Liver (tissue), 9 donors: ENCODE measurements around the gene PDCD10. TPM values are rescaled to one million over a fixed set of nuclear protein-coding genes. Genes with fewer than 3 reads are reported as not detected.

Experiments used
- DNase-seq: peaks from one replicate; pipeline ENCODE4 v3.0.0-alpha.2; 2017; ENCODE audit warnings: low spot score
- H3K27ac ChIP-seq, 2 donors: one replicate each; pipeline ENCODE4 v1.7.0; 2013; ENCODE audit warnings: inconsistent platforms in 2 of 2, low read length in 2 of 2, control low read depth in 1 of 2, low read depth in 1 of 2, mild to moderate bottlenecking in 1 of 2
- H3K27me3 ChIP-seq, 4 donors: one replicate each; pipeline versions ENCODE4 v1.6.1 to v1.7.0; 2013; ENCODE audit warnings: low read length in 3 of 4, inconsistent platforms in 1 of 4, mild to moderate bottlenecking in 1 of 4, moderate library complexity in 1 of 4; ENCODE audit not compliant: control insufficient read depth in 4 of 4, insufficient read depth in 4 of 4
- H3K36me3 ChIP-seq, 4 donors: one replicate each; pipeline versions ENCODE4 v1.6.1 to v1.7.0; 2013; ENCODE audit warnings: low read length in 3 of 4, mild to moderate bottlenecking in 3 of 4, low read depth in 1 of 4, moderate library complexity in 1 of 4; ENCODE audit not compliant: control insufficient read depth in 4 of 4, insufficient read depth in 3 of 4
- H3K4me1 ChIP-seq, 4 donors: one replicate each; pipeline versions ENCODE4 v1.6.1 to v1.7.0; 2013; ENCODE audit warnings: low read length in 3 of 4, mild to moderate bottlenecking in 3 of 4, moderate library complexity in 1 of 4; ENCODE audit not compliant: control insufficient read depth in 4 of 4, insufficient read depth in 4 of 4
- H3K4me3 ChIP-seq, 3 donors: one replicate each; pipeline versions ENCODE4 v1.6.1 to v1.7.0; 2013; ENCODE audit warnings: low read length in 3 of 3, control low read depth in 1 of 3, low read depth in 1 of 3, mild to moderate bottlenecking in 1 of 3
- H3K9ac ChIP-seq, 2 donors: one replicate each; pipeline ENCODE4 v1.7.0; 2013; ENCODE audit warnings: low read length in 2 of 2, mild to moderate bottlenecking in 2 of 2, moderate library complexity in 2 of 2, control low read depth in 1 of 2, low read depth in 1 of 2
- H3K9me3 ChIP-seq, 4 donors: one replicate each; pipeline versions ENCODE4 v1.6.1 to v1.7.0; 2013; ENCODE audit warnings: low read length in 3 of 4; ENCODE audit not compliant: control insufficient read depth in 4 of 4
- ATF3 ChIP-seq: IDR thresholded peaks from 2 replicates; pipeline ENCODE4 v1.6.1; 2016; ENCODE audit warnings: antibody characterized with exemption
- CTCF ChIP-seq: fragments of 150-350 bp; IDR thresholded peaks from 2 replicates; pipeline ENCODE4 v1.5.1; 2017; ENCODE audit warnings: improper control_type of control experiment, low read depth, low read length; ENCODE audit not compliant: missing input control
- EGR1 ChIP-seq, 2 donors: IDR thresholded peaks; 2 replicates each; pipeline ENCODE4 v1.6.1; 2016 to 2018; ENCODE audit warnings: antibody characterized with exemption in 2 of 2, low read depth in 2 of 2
- FOXA1 ChIP-seq: IDR thresholded peaks from 2 replicates; pipeline ENCODE4 v1.6.1; 2016; ENCODE audit warnings: antibody characterized with exemption
- FOXA2 ChIP-seq: IDR thresholded peaks from 2 replicates; pipeline ENCODE4 v1.6.1; 2016; ENCODE audit warnings: antibody characterized with exemption
- GABPA ChIP-seq, 2 donors: IDR thresholded peaks in 1 of 2; conservative IDR thresholded peaks in 1 of 2; 2 replicates each; pipeline ENCODE4 v1.6.1; 2016; ENCODE audit warnings: antibody characterized with exemption in 2 of 2, mild to moderate bottlenecking in 1 of 2, moderate library complexity in 1 of 2
- HNF4A ChIP-seq, 2 donors: conservative IDR thresholded peaks; 2 replicates each; pipeline ENCODE4 v1.6.1; 2016; ENCODE audit warnings: antibody characterized with exemption in 2 of 2, mild to moderate bottlenecking in 2 of 2
- HNF4G ChIP-seq: IDR thresholded peaks from 2 replicates; pipeline ENCODE4 v1.6.1; 2016; ENCODE audit warnings: antibody characterized with exemption
- JUND ChIP-seq, 2 donors: IDR thresholded peaks; 2 replicates each; pipeline ENCODE4 v1.6.1; 2016; ENCODE audit warnings: antibody characterized with exemption in 2 of 2
- MAX ChIP-seq: IDR thresholded peaks from 2 replicates; pipeline ENCODE4 v1.6.1; 2016; ENCODE audit warnings: antibody characterized with exemption
- NR2F2 ChIP-seq: IDR thresholded peaks from 2 replicates; pipeline ENCODE4 v1.6.1; 2016; ENCODE audit warnings: antibody characterized with exemption
- RAD21 ChIP-seq, 2 donors: IDR thresholded peaks; 2 replicates each; pipeline ENCODE4 v1.6.1; 2016; ENCODE audit warnings: antibody characterized with exemption in 2 of 2, mild to moderate bottlenecking in 2 of 2
- REST ChIP-seq: IDR thresholded peaks from 2 replicates; pipeline ENCODE4 v1.6.1; 2016; ENCODE audit warnings: antibody characterized with exemption, mild to moderate bottlenecking
- RXRA ChIP-seq, 2 donors: IDR thresholded peaks; 2 replicates each; pipeline ENCODE4 v1.6.1; 2017 to 2018; ENCODE audit warnings: antibody characterized with exemption in 2 of 2, mild to moderate bottlenecking in 1 of 2
- SP1 ChIP-seq: IDR thresholded peaks from 2 replicates; pipeline ENCODE4 v1.6.1; 2018; ENCODE audit warnings: antibody characterized with exemption, mild to moderate bottlenecking
- TAF1 ChIP-seq: conservative IDR thresholded peaks from 2 replicates; pipeline ENCODE4 v1.6.1; 2016; ENCODE audit warnings: antibody characterized with exemption, mild to moderate bottlenecking
- YY1 ChIP-seq: IDR thresholded peaks from 2 replicates; pipeline ENCODE4 v1.6.1; 2016; ENCODE audit warnings: antibody characterized with exemption, mild to moderate bottlenecking
- ZBTB33 ChIP-seq: IDR thresholded peaks from 2 replicates; pipeline ENCODE4 v1.6.1; 2016; ENCODE audit warnings: antibody characterized with exemption
- WGBS: extraction: QIAGEN DNeasy Blood & Tissue Kit; methylation state at CpG from one replicate; pipeline ENCODE4 v1.1.7; 2013; 5-methylcytosine and 5-hydroxymethylcytosine counted together
- polyA plus RNA-seq, 2 donors: library from polyadenylated mRNA; stranded (reverse) in 1 of 2; unstranded in 1 of 2; fragments of 200-250 nt in 1 of 2; fragments of >200 nt in 1 of 2; fragmentation: Nextera tagmentation in 1 of 2; extraction: Ambion mirVana in 1 of 2; gene quantifications; one replicate each; pipeline versions ENCODE4 v1.2.1 to v1.2.3, GENCODE V29; 2013 to 2015
- total RNA-seq, 2 donors: library from RNA; depleted of rRNA; stranded (reverse); fragments of >200 nt; gene quantifications; one replicate each; pipeline ENCODE4 v1.2.3, GENCODE V29; 2014
- donor health status: healthy.
- donor health status: healthy.
- donor health status: healthy.
- donor health status: healthy.
- donor health status: healthy.

The PDCD10 gene
- total and polyA plus RNA-seq, 4 donors = 17.5 to 84.0 (median 22.5) TPM

GRCh38 chr3:167762296-167762695 lies 27.6 kb upstream of the PDCD10 start:
- Histone ChIP-seq H3K27ac (no peak overlapping the region), H3K4me3 (no peak overlapping the region), H3K36me3 (no peaks in the 10 kb centered on the region), H3K9ac (no peak overlapping the region), H3K9me3 (peaks cover 0 to 1% (median 0%) of the 10 kb centered on the region in 4 donors), H3K27me3 (no peaks in the 10 kb centered on the region), H3K4me1 (no peaks in the 10 kb centered on the region)
- no peak for DNase-seq
- TF ChIP-seq RXRA (IDR thresholded peaks at IDR 0.05) (no peak), SP1 (no peak), REST (no peak), GABPA (IDR thresholded peaks at IDR 0.05 in 1 of 2, conservative IDR thresholded peaks at IDR 0.05 in 1 of 2) (no peak), FOXA1 (no peak), MAX (no peak), HNF4G (no peak), CTCF (no peak), FOXA2 (no peak), NR2F2 (no peak), TAF1 (no peak), EGR1 (IDR thresholded peaks at IDR 0.05; ENCODE audit: low read depth in 2 of 2) (no peak), YY1 (no peak), HNF4A (conservative IDR thresholded peaks at IDR 0.05) (no peak)
- WGBS = 36% methylated on average over 2 of the region's 2 CpGs

- DNase-seq = no peak
- Histone ChIP-seq H3K4me3 (no peak overlapping the region), H3K27me3 (no peaks in the 10 kb centered on the region), H3K27ac (no peak overlapping the region), H3K9me3 (no peaks in the 10 kb centered on the region), H3K9ac (no peak overlapping the region), H3K36me3 (no peaks in the 10 kb centered on the region), H3K4me1 (no peaks in the 10 kb centered on the region)
- 79% methylated on average over 1 of the region's 1 CpG for WGBS
- TF ChIP-seq CTCF = no peak
- no peak for TF ChIP-seq ATF3
- TF ChIP-seq ZBTB33 = no peak
- TF ChIP-seq NR2F2 = no peak
- TF ChIP-seq REST = no peak
- no peak for TF ChIP-seq HNF4G
- no peak for TF ChIP-seq MAX
- TF ChIP-seq FOXA2 = no peak
- TF ChIP-seq SP1 = no peak
- TF ChIP-seq RAD21 (IDR thresholded peaks at IDR 0.05) = no peak
- no peak for TF ChIP-seq RXRA (IDR thresholded peaks at IDR 0.05)
- no peak for TF ChIP-seq YY1
- TF ChIP-seq HNF4A (conservative IDR thresholded peaks at IDR 0.05) = no peak
- no peak for TF ChIP-seq GABPA (IDR thresholded peaks at IDR 0.05 in 1 of 2, conservative IDR thresholded peaks at IDR 0.05 in 1 of 2)
- no peak for TF ChIP-seq EGR1 (IDR thresholded peaks at IDR 0.05; ENCODE audit: low read depth in 2 of 2)
- no peak for TF ChIP-seq JUND (IDR thresholded peaks at IDR 0.05)
Measured at GRCh38 chr3:167761302-167761701, 26.6 kb upstream of the PDCD10 start.
